ENCODE data around the gene PLA2R1. TPM values are rescaled to one million over a fixed set of nuclear protein-coding genes. Genes with fewer than 3 reads are reported as not detected.

The PLA2R1 gene
- total RNA-seq, 1 experiment from 2014 or later, result 1.4 TPM

GRCh38 chr2:160033732-160034392, 28.6 kb downstream of the PLA2R1 start:
- DNase-seq (ENCODE audit: low read depth), result peak; percentile 46

GRCh38 chr2:160029270-160029628, 33.2 kb downstream of the PLA2R1 start:
- no peak for DNase-seq (ENCODE audit: low read depth)

- DNase-seq (ENCODE audit: low read depth), result no peak
Observed at GRCh38 chr2:160028431-160029269, 33.8 kb downstream of the PLA2R1 start.

GRCh38 chr2:160022162-160022561, 40.3 kb downstream of the PLA2R1 start:
- no peak for DNase-seq (ENCODE audit: low read depth)

GRCh38 chr2:160019374-160020090, 42.9 kb downstream of the PLA2R1 start:
- DNase-seq (ENCODE audit: low read depth), result no peak

GRCh38 chr2:160015746-160016145, 46.7 kb downstream of the PLA2R1 start:
- no peak for DNase-seq (ENCODE audit: low read depth)

GRCh38 chr2:160014227-160014626, 48.2 kb downstream of the PLA2R1 start:
- DNase-seq (ENCODE audit: low read depth), result no peak

- peak; percentile 20 for DNase-seq (ENCODE audit: low read depth)
Observed at GRCh38 chr2:160010361-160011145, 51.9 kb downstream of the PLA2R1 start.

- no peak for DNase-seq (ENCODE audit: low read depth)
Observed at GRCh38 chr2:160007111-160007510, 55.3 kb downstream of the PLA2R1 start.

GRCh38 chr2:160006475-160006874, 55.9 kb downstream of the PLA2R1 start:
- no peak for DNase-seq (ENCODE audit: low read depth)

GRCh38 chr2:160005908-160006307, 56.5 kb downstream of the PLA2R1 start:
- DNase-seq (ENCODE audit: low read depth), result no peak

GRCh38 chr2:160005476-160005875, 56.9 kb downstream of the PLA2R1 start:
- DNase-seq (ENCODE audit: low read depth), result no peak

- peak; percentile 9 for DNase-seq (ENCODE audit: low read depth)
Observed at GRCh38 chr2:159998961-159999360, 63.5 kb downstream of the PLA2R1 start.

- DNase-seq (ENCODE audit: low read depth), result no peak
Observed at GRCh38 chr2:159998243-159998642, 64.2 kb downstream of the PLA2R1 start.

- DNase-seq (ENCODE audit: low read depth), result no peak
Observed at GRCh38 chr2:159996792-159997546, 65.4 kb downstream of the PLA2R1 start.

GRCh38 chr2:159995038-159995437, 67.4 kb downstream of the PLA2R1 start:
- no peak for DNase-seq (ENCODE audit: low read depth)

GRCh38 chr2:159989249-159989648, 73.2 kb downstream of the PLA2R1 start:
- DNase-seq (ENCODE audit: low read depth), result peak; percentile 11

GRCh38 chr2:159988412-159988970, 73.9 kb downstream of the PLA2R1 start:
- DNase-seq (ENCODE audit: low read depth), result no peak

- DNase-seq (ENCODE audit: low read depth), result no peak
Observed at GRCh38 chr2:159987181-159987580, 75.2 kb downstream of the PLA2R1 start.

- DNase-seq (ENCODE audit: low read depth), result no peak
Observed at GRCh38 chr2:159985656-159986055, 76.8 kb downstream of the PLA2R1 start.

- no peak for DNase-seq (ENCODE audit: low read depth)
Observed at GRCh38 chr2:159984034-159984433, 78.4 kb downstream of the PLA2R1 start.
